ENCODE data around the gene RASIP1.

GRCh38 chr19:48713864-48714755, 26.3 kb downstream of the RASIP1 start:
- TF ChIP-seq CTCF (IDR thresholded peaks at IDR 0.05), result no peak
- TF ChIP-seq EZH2 (IDR thresholded peaks at IDR 0.05; ENCODE audit: borderline replicate concordance, insufficient read depth, low read depth, low read length, poor library complexity, severe bottlenecking), result no peak
